WTC11 (cell line): ENCODE measurements around the gene HIBADH. TPM values are rescaled to one million over a fixed set of nuclear protein-coding genes. Genes with fewer than 3 reads are reported as not detected.

Experiments used
- ATAC-seq: fragments of 200-7000 bp; cut with Tn5 transposase; 2 replicates; pipeline ENCODE4 v1.10.0; 2021; ENCODE audit warnings: mild to moderate bottlenecking, moderate library complexity
- CTCF ChIA-PET: fragments of 300-600 bp; sonication (Branson Sonifier 250); formaldehyde crosslinking; loops from one replicate; lab custom pipeline; 2021; ENCODE audit warnings: antibody characterized with exemption; lab: Charles Lee
- POLR2A ChIA-PET: fragments of 350-600 bp; sonication (Branson Sonifier 250); formaldehyde crosslinking; loops from one replicate; lab custom pipeline; 2021; ENCODE audit warnings: antibody characterized with exemption; lab: Charles Lee
- DNase-seq: peaks from one replicate; pipeline ENCODE4 v3.0.0; 2021; ENCODE audit warnings: low spot score
- H3K27ac Mint-ChIP-seq: 2 replicates; pipeline ENCODE4 v1.8.0; 2021; ENCODE audit warnings: mixed read lengths
- H3K27me3 Mint-ChIP-seq: 2 replicates; pipeline ENCODE4 v1.8.0; 2021; ENCODE audit warnings: low read depth, mild to moderate bottlenecking, moderate library complexity, mixed read lengths
- H3K36me3 Mint-ChIP-seq: 2 replicates; pipeline ENCODE4 v1.8.0; 2021; ENCODE audit warnings: mixed read lengths
- H3K4me1 Mint-ChIP-seq: 2 replicates; pipeline ENCODE4 v1.8.0; 2022; ENCODE audit warnings: mixed read lengths
- H3K4me3 Mint-ChIP-seq: 2 replicates; pipeline ENCODE4 v1.8.0; 2021; ENCODE audit warnings: mild to moderate bottlenecking, moderate library complexity, mixed read lengths
- H3K9me3 Mint-ChIP-seq: 2 replicates; pipeline ENCODE4 v1.8.0; 2021; ENCODE audit warnings: mixed read lengths
- CBFB ChIP-seq: sonication (generic); formaldehyde crosslinking; IDR thresholded peaks from 2 replicates; pipeline ENCODE4 v1.8.1; 2022; ENCODE audit warnings: mild to moderate bottlenecking, low read depth, missing genetic modification reagents
- FOXP1 ChIP-seq: sonication (generic); formaldehyde crosslinking; IDR thresholded peaks from 2 replicates; pipeline ENCODE4 v1.8.0; 2022; ENCODE audit warnings: missing genetic modification reagents, mild to moderate bottlenecking, moderate library complexity, borderline replicate concordance
- FOXP4 ChIP-seq: sonication (generic); formaldehyde crosslinking; IDR thresholded peaks from 2 replicates; pipeline ENCODE4 v1.8.0; 2022; ENCODE audit warnings: mild to moderate bottlenecking, missing genetic modification reagents
- HMGXB4 ChIP-seq: sonication (generic); formaldehyde crosslinking; IDR thresholded peaks from 2 replicates; pipeline ENCODE4 v1.8.1; 2023; ENCODE audit warnings: mild to moderate bottlenecking, moderate library complexity, missing genetic modification reagents
- JAZF1 ChIP-seq: fragments of 250-450 bp; sonication (Bioruptor Pico); IDR thresholded peaks from 2 replicates; pipeline ENCODE4 v1.9.0; 2021; ENCODE audit warnings: moderate library complexity, mild to moderate bottlenecking, inconsistent platforms
- MLX ChIP-seq: sonication (generic); formaldehyde crosslinking; IDR thresholded peaks from 2 replicates; pipeline ENCODE4 v1.8.1; 2023; ENCODE audit warnings: mild to moderate bottlenecking, missing genetic modification reagents, moderate library complexity
- NFE2L1 ChIP-seq: sonication (generic); formaldehyde crosslinking; IDR thresholded peaks from 2 replicates; pipeline ENCODE4 v1.8.1; 2023; ENCODE audit warnings: missing genetic modification reagents
- NFYB ChIP-seq: sonication (generic); formaldehyde crosslinking; conservative IDR thresholded peaks from 2 replicates; pipeline ENCODE4 v1.8.0; 2022; ENCODE audit warnings: low read depth, missing genetic modification reagents
- RORB ChIP-seq: fragments of 250-450 bp; sonication (Bioruptor Pico); IDR thresholded peaks from 2 replicates; pipeline ENCODE4 v1.9.0; 2021; ENCODE audit warnings: mild to moderate bottlenecking
- SMAD4 ChIP-seq: sonication (generic); formaldehyde crosslinking; IDR thresholded peaks from 2 replicates; pipeline ENCODE4 v1.8.0; 2022; ENCODE audit warnings: mild to moderate bottlenecking, missing genetic modification reagents
- SP1 ChIP-seq: sonication (generic); formaldehyde crosslinking; conservative IDR thresholded peaks from 2 replicates; pipeline ENCODE4 v1.8.1; 2022; ENCODE audit warnings: missing genetic modification reagents
- ZNF138 ChIP-seq: sonication (generic); formaldehyde crosslinking; conservative IDR thresholded peaks from 2 replicates; pipeline ENCODE4 v1.8.1; 2022; ENCODE audit warnings: mild to moderate bottlenecking, moderate library complexity, missing genetic modification reagents
- ZNF416 ChIP-seq: fragments of 250-450 bp; sonication (Bioruptor Pico); IDR thresholded peaks from 2 replicates; pipeline ENCODE4 v1.9.0; 2021; ENCODE audit warnings: mild to moderate bottlenecking, inconsistent platforms
- total RNA-seq: library from RNA; stranded (reverse); gene quantifications from 3 replicates; pipeline ENCODE4 v1.2.3, GENCODE V29; 2021
- TF ChIP-seq, protein P1 (sequence below): sonication (generic); formaldehyde crosslinking; IDR thresholded peaks from 2 replicates; pipeline ENCODE4 v1.8.1; 2022; ENCODE audit warnings: low read depth, mild to moderate bottlenecking, moderate library complexity, missing genetic modification reagents, borderline replicate concordance
- TF ChIP-seq, protein P2 (sequence below): sonication (generic); formaldehyde crosslinking; IDR thresholded peaks from 2 replicates; pipeline ENCODE4 v1.8.0; 2022; ENCODE audit warnings: mild to moderate bottlenecking, missing genetic modification reagents
- TF ChIP-seq, protein P3 (sequence below): sonication (generic); formaldehyde crosslinking; IDR thresholded peaks from 2 replicates; pipeline ENCODE4 v1.8.0; 2022; ENCODE audit warnings: mild to moderate bottlenecking, missing genetic modification reagents
- TF ChIP-seq, protein P4 (sequence below): fragments of 250-450 bp; sonication (Bioruptor Pico); conservative IDR thresholded peaks from 2 replicates; pipeline ENCODE4 v1.9.0; 2021; ENCODE audit warnings: mild to moderate bottlenecking
- TF ChIP-seq, protein P5 (sequence below): fragments of 250-450 bp; sonication (Bioruptor Pico); IDR thresholded peaks from 2 replicates; pipeline ENCODE4 v1.9.0; 2021; ENCODE audit warnings: mild to moderate bottlenecking, borderline replicate concordance
- TF ChIP-seq, protein P6 (sequence below): sonication (generic); formaldehyde crosslinking; conservative IDR thresholded peaks from 2 replicates; pipeline ENCODE4 v1.8.1; 2022; ENCODE audit warnings: mild to moderate bottlenecking, missing genetic modification reagents
- TF ChIP-seq, protein P7 (sequence below): sonication (generic); formaldehyde crosslinking; IDR thresholded peaks from 2 replicates; pipeline ENCODE4 v1.8.1; 2022; ENCODE audit warnings: mild to moderate bottlenecking, missing genetic modification reagents, moderate library complexity, borderline replicate concordance

Gene HIBADH
- total RNA-seq, 1 experiment from 2014 or later: 27.9 TPM

GRCh38 chr7:27532314-27532713 lies 130.4 kb downstream of the HIBADH start (continued):
- TF ChIP-seq, protein P1, sequence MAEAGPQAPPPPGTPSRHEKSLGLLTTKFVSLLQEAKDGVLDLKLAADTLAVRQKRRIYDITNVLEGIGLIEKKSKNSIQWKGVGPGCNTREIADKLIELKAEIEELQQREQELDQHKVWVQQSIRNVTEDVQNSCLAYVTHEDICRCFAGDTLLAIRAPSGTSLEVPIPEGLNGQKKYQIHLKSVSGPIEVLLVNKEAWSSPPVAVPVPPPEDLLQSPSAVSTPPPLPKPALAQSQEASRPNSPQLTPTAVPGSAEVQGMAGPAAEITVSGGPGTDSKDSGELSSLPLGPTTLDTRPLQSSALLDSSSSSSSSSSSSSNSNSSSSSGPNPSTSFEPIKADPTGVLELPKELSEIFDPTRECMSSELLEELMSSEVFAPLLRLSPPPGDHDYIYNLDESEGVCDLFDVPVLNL (CRISPR knock-in tag): no peak

- no peak overlapping the region; the same call in 1 of the 2 replicates for H3K27ac Mint-ChIP-seq
- no peaks in the 10 kb centered on the region for H3K27me3 Mint-ChIP-seq
- peaks cover 13% of the 10 kb centered on the region for H3K9me3 Mint-ChIP-seq
- ATAC-seq (no peak), DNase-seq (no peak)
- ChIA-PET POLR2A (interaction anchor here (0.6 kb wide), 1 partner anchor 76 kb away, joined by 4 read pairs; no protein-coding TSS in a partner anchor), CTCF (no interaction called here)
- H3K4me1 Mint-ChIP-seq: peaks cover 8% of the 10 kb centered on the region
- peaks cover 32% of the 10 kb centered on the region for H3K36me3 Mint-ChIP-seq
- H3K4me3 Mint-ChIP-seq: no peak overlapping the region
- TF ChIP-seq, protein P2, sequence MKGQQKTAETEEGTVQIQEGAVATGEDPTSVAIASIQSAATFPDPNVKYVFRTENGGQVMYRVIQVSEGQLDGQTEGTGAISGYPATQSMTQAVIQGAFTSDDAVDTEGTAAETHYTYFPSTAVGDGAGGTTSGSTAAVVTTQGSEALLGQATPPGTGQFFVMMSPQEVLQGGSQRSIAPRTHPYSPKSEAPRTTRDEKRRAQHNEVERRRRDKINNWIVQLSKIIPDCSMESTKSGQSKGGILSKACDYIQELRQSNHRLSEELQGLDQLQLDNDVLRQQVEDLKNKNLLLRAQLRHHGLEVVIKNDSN (CRISPR knock-in tag): no peak
- TF ChIP-seq SMAD4 (CRISPR knock-in tag) (no peak), ZNF416 (CRISPR knock-in tag) (no peak), NFYB (CRISPR knock-in tag) (no peak), FOXP4 (CRISPR knock-in tag) (no peak), SP1 (CRISPR knock-in tag) (no peak), FOXP1 (CRISPR knock-in tag) (no peak), HMGXB4 (no peak), RORB (CRISPR knock-in tag) (no peak), JAZF1 (CRISPR knock-in tag) (no peak), CBFB (CRISPR knock-in tag) (no peak), ZNF138 (CRISPR knock-in tag) (no peak), MLX (CRISPR knock-in tag) (no peak), NFE2L1 (CRISPR knock-in tag) (no peak)
- TF ChIP-seq, protein P3, sequence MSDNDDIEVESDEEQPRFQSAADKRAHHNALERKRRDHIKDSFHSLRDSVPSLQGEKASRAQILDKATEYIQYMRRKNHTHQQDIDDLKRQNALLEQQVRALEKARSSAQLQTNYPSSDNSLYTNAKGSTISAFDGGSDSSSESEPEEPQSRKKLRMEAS (CRISPR knock-in tag): no peak
- TF ChIP-seq, protein P4, sequence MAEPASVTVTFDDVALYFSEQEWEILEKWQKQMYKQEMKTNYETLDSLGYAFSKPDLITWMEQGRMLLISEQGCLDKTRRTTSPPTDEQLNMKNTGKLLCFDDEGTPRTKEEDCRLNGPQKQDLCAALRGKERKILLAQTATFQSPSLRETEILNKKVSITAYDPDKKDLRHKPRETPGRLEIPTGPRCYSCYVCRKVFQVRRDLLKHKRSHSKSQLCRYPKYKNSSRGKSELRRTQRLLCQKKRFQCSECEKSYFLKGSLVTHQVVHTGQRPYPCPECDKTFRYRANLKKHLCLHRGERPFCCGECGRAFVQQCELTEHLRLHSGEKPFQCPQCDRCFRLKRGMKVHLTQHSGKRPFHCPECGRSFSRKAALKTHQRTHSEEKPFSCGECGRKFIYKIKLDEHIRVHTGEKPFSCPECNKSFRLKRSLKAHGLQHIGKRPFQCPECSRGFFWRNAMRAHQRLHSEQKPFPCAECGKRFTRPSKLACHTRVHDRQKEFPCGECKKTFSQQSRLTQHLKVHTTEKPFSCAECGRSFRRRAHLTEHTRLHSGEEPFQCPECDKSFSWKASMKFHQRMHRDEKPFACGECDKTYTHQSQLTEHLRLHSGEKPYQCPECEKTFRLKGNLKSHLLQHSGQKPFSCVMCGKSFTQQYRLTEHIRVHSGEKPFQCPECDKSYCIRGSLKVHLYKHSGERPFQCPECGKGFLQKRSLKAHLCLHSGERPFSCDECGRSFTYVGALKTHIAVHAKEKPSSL (CRISPR knock-in tag): no peak
- TF ChIP-seq, protein P5, sequence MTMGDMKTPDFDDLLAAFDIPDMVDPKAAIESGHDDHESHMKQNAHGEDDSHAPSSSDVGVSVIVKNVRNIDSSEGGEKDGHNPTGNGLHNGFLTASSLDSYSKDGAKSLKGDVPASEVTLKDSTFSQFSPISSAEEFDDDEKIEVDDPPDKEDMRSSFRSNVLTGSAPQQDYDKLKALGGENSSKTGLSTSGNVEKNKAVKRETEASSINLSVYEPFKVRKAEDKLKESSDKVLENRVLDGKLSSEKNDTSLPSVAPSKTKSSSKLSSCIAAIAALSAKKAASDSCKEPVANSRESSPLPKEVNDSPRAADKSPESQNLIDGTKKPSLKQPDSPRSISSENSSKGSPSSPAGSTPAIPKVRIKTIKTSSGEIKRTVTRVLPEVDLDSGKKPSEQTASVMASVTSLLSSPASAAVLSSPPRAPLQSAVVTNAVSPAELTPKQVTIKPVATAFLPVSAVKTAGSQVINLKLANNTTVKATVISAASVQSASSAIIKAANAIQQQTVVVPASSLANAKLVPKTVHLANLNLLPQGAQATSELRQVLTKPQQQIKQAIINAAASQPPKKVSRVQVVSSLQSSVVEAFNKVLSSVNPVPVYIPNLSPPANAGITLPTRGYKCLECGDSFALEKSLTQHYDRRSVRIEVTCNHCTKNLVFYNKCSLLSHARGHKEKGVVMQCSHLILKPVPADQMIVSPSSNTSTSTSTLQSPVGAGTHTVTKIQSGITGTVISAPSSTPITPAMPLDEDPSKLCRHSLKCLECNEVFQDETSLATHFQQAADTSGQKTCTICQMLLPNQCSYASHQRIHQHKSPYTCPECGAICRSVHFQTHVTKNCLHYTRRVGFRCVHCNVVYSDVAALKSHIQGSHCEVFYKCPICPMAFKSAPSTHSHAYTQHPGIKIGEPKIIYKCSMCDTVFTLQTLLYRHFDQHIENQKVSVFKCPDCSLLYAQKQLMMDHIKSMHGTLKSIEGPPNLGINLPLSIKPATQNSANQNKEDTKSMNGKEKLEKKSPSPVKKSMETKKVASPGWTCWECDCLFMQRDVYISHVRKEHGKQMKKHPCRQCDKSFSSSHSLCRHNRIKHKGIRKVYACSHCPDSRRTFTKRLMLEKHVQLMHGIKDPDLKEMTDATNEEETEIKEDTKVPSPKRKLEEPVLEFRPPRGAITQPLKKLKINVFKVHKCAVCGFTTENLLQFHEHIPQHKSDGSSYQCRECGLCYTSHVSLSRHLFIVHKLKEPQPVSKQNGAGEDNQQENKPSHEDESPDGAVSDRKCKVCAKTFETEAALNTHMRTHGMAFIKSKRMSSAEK: no peak
- TF ChIP-seq, protein P6, sequence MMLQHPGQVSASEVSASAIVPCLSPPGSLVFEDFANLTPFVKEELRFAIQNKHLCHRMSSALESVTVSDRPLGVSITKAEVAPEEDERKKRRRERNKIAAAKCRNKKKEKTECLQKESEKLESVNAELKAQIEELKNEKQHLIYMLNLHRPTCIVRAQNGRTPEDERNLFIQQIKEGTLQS (CRISPR knock-in tag): no peak
- TF ChIP-seq, protein P7, sequence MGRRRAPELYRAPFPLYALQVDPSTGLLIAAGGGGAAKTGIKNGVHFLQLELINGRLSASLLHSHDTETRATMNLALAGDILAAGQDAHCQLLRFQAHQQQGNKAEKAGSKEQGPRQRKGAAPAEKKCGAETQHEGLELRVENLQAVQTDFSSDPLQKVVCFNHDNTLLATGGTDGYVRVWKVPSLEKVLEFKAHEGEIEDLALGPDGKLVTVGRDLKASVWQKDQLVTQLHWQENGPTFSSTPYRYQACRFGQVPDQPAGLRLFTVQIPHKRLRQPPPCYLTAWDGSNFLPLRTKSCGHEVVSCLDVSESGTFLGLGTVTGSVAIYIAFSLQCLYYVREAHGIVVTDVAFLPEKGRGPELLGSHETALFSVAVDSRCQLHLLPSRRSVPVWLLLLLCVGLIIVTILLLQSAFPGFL (CRISPR knock-in tag): no peak
These were observed 135.4 kb downstream of the HIBADH start for GRCh38 chr7:27527348-27527714.
